OCI-LY1 (cell line): Measurements from ENCODE around the gene MACROD2.

Source experiments
- EZH2 ChIP-seq: fragments of 200-600 bp; sonication (generic), shearing (Covaris generic); IDR thresholded peaks from 2 replicates; pipeline ENCODE4 v1.8.0; 2017; ENCODE audit warnings: borderline replicate concordance, mixed run types, mild to moderate bottlenecking, antibody characterized with exemption, low read length, moderate library complexity, mixed read lengths
- TF ChIP-seq, protein P1 (sequence below): fragments of 200-600 bp; sonication (generic), shearing (Covaris generic); IDR thresholded peaks from 2 replicates; pipeline ENCODE4 v1.5.1; 2017; ENCODE audit warnings: mild to moderate bottlenecking, antibody characterized with exemption, low read length, moderate library complexity, mixed read lengths

DNA sequence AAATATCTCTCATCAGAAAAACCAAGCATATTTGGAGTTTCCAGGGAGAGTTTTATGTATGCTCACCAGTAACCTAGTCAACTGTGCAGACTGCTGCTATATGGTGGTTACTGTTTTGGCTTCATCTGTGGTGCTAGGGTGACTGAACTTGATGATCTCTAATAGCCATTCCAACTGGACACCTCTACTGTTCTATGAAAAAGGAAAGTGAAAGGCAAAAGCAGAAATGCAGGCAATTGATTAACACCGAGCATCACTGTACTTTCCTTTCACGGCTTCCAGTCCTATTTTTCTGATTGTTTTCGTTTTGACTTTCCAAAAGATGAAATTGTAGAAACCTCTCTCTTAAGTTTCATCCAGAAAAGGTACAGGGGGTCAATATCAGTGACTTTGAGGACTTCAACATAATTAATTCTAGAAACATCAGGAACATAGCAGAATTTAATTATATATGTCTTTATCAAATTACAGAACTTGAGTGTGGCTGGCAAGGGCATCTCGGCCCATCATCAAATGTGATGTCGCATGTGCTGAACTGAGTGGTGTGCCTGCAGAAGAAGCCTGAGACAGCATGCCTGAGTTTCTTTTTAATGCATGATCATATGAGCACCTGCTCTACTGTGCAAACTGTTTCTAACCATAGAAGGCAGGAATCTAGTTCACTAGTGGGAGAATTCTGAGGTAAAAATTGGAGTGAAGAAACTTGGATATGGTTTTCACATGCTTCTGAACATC, 806.4 kb downstream of the MACROD2 start:
- TF ChIP-seq, protein P1, sequence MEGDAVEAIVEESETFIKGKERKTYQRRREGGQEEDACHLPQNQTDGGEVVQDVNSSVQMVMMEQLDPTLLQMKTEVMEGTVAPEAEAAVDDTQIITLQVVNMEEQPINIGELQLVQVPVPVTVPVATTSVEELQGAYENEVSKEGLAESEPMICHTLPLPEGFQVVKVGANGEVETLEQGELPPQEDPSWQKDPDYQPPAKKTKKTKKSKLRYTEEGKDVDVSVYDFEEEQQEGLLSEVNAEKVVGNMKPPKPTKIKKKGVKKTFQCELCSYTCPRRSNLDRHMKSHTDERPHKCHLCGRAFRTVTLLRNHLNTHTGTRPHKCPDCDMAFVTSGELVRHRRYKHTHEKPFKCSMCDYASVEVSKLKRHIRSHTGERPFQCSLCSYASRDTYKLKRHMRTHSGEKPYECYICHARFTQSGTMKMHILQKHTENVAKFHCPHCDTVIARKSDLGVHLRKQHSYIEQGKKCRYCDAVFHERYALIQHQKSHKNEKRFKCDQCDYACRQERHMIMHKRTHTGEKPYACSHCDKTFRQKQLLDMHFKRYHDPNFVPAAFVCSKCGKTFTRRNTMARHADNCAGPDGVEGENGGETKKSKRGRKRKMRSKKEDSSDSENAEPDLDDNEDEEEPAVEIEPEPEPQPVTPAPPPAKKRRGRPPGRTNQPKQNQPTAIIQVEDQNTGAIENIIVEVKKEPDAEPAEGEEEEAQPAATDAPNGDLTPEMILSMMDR: no peak
- TF ChIP-seq EZH2: no peak
